Daoy (cell line): ENCODE measurements around the gene CCL21. TPM values are rescaled to one million over a fixed set of nuclear protein-coding genes. Genes with fewer than 3 reads are reported as not detected.

Experiments used
- DNase-seq: peaks from one replicate; pipeline ENCODE4 v3.0.0-alpha.2; 2015; ENCODE audit warnings: low read depth
- total RNA-seq: library from RNA; depleted of rRNA; stranded (reverse); fragments of >200 nt; shearing (Covaris generic); gene quantifications from 2 replicates; pipeline ENCODE4 v1.2.3, GENCODE V29; 2014; rRNA removed

CCL21 gene
- total RNA-seq, 1 experiment from 2014 or later, result not detected

DNA sequence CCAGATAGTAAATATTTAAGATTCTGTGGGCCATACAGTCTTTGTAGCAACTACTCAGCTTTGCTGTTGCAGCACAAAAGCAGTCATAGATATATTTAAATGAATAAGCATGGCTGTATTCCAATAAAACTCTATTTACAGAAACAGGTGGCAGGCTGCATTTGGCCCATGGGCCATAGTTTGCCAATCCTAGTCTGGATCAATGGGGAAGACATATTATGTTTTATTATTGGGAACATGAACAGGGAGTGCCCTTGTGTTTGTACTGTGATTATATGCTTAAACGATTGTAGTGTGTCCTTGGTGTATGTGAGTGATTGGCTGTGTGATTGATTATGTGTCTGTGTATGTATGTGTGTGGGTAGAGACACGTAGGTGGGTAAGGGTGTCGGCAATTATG lies 35.5 kb downstream of the CCL21 start:
- no peak for DNase-seq

DNA sequence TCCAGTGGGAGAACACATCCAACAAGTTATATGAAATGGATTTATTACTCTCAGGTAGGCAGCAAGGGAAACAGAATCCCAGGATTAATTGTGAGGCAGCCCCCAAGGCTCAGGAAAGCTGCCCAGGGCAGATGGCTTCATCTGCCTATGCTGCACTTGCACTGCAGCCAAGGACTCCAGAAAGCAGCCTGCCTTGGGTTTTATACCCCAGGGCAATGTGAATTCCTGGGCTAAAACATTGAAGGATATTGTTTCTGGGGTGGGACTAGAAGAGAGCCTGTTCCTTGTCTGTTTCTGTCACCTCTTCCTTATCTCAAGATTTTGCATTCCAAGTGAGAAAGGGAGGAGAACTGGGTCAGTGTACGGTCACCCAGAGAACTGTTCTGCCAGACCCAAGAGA lies 38.6 kb downstream of the CCL21 start:
- DNase-seq, result no peak

- DNase-seq, result no peak
Observed at GRCh38 chr9:34669809-34670562, 40.0 kb downstream of the CCL21 start.

- peak; percentile 95 for DNase-seq
Observed at GRCh38 chr9:34665381-34666250, 44.3 kb downstream of the CCL21 start.

DNA sequence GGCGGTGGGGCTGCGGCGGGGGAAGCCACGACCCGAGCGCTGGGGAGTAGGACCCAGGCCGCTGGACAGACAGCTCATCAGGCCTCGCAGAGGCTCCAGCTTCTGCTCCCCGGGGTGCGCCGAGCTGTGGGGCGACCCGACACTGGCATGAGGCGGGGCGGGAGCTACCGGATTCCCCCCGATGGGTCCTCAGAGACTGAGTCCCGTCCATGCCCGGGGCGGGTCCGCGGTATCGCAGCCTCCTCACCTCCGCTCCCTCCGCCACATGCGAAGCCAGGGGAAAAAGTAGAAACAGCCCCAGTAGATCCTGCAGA lies 44.9 kb downstream of the CCL21 start:
- no peak for DNase-seq

- DNase-seq, result peak; percentile 80
Observed at GRCh38 chr9:34664281-34665066, 45.5 kb downstream of the CCL21 start.

DNA sequence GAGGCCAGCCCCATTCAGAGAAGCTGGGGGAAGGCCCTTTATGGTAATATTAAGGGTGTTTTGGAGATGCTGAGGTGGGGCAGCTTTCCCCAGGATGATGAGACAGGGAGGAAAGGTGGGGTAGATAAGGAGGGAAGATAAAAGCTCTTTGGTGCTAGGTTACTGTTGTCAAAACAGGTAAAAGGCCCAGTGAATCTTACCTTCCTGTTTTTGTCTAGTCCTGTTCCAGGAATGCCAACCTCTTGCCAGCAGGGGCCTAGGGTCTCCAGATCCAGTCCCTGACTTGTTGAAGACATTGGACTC lies 46.7 kb downstream of the CCL21 start:
- no peak for DNase-seq

DNA sequence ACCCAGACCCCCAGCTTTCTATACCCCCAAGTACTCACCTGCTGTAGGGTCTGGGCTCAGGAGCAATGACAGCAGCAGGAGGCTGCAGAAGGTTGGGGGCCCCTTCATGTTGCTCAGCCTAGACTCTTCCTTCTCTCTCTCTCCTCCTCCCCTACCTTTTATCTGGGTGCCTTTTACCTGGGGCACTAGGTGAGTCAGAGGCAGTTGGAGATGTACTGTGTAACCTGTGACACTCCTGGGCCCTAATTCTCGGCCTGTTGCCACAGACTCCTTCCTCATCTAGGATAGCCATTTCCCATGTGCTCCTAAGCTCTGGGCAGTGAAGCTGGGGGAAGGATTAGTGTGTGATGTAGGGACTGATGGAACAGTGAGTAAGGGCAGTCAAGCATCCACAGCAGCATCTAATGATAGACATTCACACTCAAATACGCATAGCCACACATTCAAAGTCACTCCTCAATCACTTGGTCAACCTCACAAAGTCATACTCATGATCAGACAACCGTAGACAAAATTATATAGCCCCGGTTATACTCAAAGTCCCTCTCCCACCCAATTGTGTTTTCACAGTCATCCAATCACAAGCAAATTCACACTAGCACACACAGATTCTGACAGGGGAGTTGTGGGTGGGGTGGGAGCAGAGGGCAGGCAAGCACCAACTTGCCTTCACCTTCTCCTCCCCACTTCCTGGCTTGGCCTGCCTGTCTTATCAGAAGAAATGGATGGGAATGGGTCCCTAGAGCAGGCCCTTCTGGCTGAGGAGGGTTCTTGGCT lies 47.2 kb downstream of the CCL21 start, which contains the start of gene CCL27:
TSS of gene CCL27 (minus strand) at position 132 of the 777 bp plus-strand sequence. CDS start at position 108, 24 bp downstream.
- no peak for DNase-seq

DNA sequence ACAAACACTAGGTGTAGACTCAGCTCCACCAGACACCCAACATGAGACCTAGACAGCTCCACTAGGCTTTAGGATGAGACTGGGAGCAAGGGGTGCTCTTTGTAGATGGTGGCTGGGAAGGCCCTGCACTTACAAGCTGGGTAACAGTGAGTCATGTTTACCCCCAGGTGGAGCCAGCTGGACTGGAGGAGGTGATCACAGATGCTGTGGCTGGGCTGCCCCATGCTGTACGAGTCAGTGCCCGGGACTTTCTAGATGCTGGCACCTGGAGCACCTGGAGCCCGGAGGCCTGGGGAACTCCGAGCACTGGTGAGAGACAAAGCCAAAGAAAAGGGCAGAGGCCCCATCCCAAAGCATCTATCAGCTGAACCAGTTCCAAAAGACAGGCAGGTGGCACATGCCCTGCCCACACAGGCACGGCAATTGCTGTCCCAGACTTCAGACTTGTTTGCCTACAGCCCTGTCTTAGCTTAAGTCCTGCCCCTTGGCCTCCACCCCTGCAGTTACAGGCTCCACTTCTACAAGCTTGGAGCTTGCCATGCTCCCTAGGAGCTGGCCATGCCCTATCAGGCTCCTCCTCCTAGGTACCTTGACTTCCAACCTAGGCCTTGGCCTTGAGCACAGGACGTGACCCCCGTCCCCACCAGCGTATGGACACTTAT lies 50.2 kb downstream of the CCL21 start:
- peak; percentile 47 for DNase-seq

Other genes starting within 250 kb of the CCL21 start
- 0.24 and 1.9 TPM in 2 replicates for gene ENHO, start 187.1 kb downstream of the CCL21 start, total RNA-seq
- 1.6 TPM in 1 of 2 replicates, not detected in the other for gene CNTFR, start 120.4 kb downstream of the CCL21 start, total RNA-seq
- 22.0 and 30.8 TPM in 2 replicates for gene RPP25L, start 98.0 kb downstream of the CCL21 start, total RNA-seq
- gene DCTN3, start 89.6 kb downstream of the CCL21 start, total RNA-seq, result 99.6 and 157 TPM in 2 replicates
- not detected in 2 replicates for gene ARID3C, start 81.1 kb downstream of the CCL21 start, total RNA-seq
- 72.3 and 88.6 TPM in 2 replicates for gene SIGMAR1, start 72.3 kb downstream of the CCL21 start, total RNA-seq
- 8.2 and 20.2 TPM in 2 replicates for gene GALT, start 63.5 kb downstream of the CCL21 start, total RNA-seq
- 6.1 and 9.0 TPM in 2 replicates for gene IL11RA, start 58.0 kb downstream of the CCL21 start, total RNA-seq
- gene CCL27, start 47.5 kb downstream of the CCL21 start, total RNA-seq, result not detected in 2 replicates
- gene CCL19, start 18.9 kb downstream of the CCL21 start, total RNA-seq, result not detected in 2 replicates
- gene PHF24, start 248.1 kb upstream of the CCL21 start, total RNA-seq, result 0.11 TPM in 1 of 2 replicates, not detected in the other